ENCODE results near the gene COPS9. TPM values are rescaled to one million over a fixed set of nuclear protein-coding genes. Genes with fewer than 3 reads are reported as not detected.

Gene COPS9
- total RNA-seq, 1 donor from 2014 or later: 35.0 TPM

DNA sequence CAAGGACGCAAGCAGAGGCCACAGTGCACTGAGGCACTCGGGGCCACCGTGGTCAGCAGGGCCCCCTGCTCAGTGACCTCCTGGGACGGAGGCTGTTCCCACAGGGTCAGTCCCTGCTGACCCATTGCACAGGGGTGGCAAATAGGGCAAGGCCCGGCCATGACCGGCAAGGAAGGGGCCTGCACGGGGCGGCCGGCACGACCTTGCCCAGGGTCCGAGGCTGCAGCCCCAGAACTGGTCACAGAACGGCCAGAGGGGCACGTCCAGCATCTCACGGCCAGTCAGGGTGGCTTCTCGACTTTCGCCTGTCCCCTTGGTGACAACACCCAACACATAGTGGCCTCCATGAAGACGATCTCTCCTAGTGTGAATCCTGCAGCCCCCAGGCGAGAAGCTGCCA lies 31.9 kb upstream of the COPS9 start:
- Histone ChIP-seq H3K36me3 (ENCODE audit: control insufficient read depth, insufficient read depth, low read length) (no peaks in the 10 kb centered on the region), H3K4me3 (ENCODE audit: low read depth, low read length) (no peak overlapping the region), H3K27me3 (ENCODE audit: control insufficient read depth, insufficient read depth, low read length) (peaks cover 3% of the 10 kb centered on the region)
- no peak for FAIRE-seq
- TF ChIP-seq, protein P1, sequence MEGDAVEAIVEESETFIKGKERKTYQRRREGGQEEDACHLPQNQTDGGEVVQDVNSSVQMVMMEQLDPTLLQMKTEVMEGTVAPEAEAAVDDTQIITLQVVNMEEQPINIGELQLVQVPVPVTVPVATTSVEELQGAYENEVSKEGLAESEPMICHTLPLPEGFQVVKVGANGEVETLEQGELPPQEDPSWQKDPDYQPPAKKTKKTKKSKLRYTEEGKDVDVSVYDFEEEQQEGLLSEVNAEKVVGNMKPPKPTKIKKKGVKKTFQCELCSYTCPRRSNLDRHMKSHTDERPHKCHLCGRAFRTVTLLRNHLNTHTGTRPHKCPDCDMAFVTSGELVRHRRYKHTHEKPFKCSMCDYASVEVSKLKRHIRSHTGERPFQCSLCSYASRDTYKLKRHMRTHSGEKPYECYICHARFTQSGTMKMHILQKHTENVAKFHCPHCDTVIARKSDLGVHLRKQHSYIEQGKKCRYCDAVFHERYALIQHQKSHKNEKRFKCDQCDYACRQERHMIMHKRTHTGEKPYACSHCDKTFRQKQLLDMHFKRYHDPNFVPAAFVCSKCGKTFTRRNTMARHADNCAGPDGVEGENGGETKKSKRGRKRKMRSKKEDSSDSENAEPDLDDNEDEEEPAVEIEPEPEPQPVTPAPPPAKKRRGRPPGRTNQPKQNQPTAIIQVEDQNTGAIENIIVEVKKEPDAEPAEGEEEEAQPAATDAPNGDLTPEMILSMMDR (IDR thresholded peaks at IDR 0.05; ENCODE audit: insufficient read depth, low read length, severe bottlenecking): no peak
- no peak for DNase-seq (ENCODE audit: low read depth)

DNA sequence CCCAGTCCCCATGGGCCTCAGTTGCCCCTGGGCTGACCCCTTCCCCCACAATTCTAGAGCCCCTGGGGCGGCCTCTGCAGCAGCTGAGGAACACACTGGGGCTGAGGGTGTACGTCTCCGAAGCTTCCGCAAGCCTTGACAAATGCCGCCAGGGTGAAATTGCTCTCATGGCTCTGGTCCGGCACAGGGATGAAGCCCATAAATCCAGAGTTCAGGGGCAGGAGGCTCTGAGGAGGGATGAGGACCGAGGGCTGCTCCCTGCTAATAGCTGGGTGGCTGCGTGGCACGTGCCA lies 31.4 kb upstream of the COPS9 start:
- TF ChIP-seq, protein P1 (IDR thresholded peaks at IDR 0.05; ENCODE audit: insufficient read depth, low read length, severe bottlenecking): no peak
- peaks cover 3% of the 10 kb centered on the region for H3K27me3 ChIP-seq (ENCODE audit: control insufficient read depth, insufficient read depth, low read length)
- FAIRE-seq: no peak
- no peak for DNase-seq (ENCODE audit: low read depth)
- no peaks in the 10 kb centered on the region for H3K36me3 ChIP-seq (ENCODE audit: control insufficient read depth, insufficient read depth, low read length)
- H3K4me3 ChIP-seq (ENCODE audit: low read depth, low read length): no peak overlapping the region

DNA sequence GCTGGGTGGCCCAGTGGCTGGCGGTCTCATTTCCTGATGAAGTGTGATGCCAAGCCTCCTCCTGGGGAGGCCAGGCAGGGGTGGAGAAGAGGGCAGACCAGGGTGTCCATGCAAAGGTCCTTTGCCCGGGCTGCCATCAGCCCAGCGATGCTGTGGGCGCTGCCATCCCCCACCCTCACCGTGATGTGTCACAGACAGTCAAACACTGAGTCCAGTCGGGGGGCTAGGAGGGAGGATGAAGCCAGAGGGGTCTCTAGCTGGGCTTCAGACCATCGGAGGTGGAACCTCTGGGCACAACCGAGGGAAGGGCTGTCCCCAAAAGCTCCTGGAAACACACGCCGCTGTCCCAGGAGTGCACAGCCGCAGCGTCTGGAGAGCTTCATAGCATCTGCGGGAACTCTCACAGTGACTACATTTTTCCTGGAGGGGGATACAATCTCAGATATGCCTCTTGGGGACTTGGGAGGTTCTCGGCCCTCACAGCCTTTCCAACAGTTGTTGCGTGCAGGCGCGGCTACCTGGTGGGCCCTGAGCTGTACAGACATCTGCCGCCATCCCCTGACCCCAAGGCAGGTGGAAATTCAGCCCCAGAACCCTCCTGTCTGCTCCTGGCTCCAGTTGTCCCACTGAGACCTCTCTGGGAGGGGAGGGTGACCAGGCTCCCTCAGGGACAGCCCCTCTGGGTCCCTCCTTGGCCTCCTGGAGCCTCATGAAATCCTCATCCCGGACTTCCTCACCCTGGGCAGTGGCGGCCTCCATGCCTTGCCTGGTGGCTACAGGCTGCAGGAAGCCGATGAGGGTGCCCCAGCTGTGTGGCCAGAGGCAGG lies 30.9 kb upstream of the COPS9 start:
- H3K4me3 ChIP-seq (ENCODE audit: low read depth, low read length): no peak overlapping the region
- no peaks in the 10 kb centered on the region for H3K36me3 ChIP-seq (ENCODE audit: control insufficient read depth, insufficient read depth, low read length)
- H3K27me3 ChIP-seq (ENCODE audit: control insufficient read depth, insufficient read depth, low read length): peaks cover 3% of the 10 kb centered on the region
- TF ChIP-seq, protein P1 (IDR thresholded peaks at IDR 0.05; ENCODE audit: insufficient read depth, low read length, severe bottlenecking): no peak
- DNase-seq (ENCODE audit: low read depth): no peak
- FAIRE-seq: no peak

DNA sequence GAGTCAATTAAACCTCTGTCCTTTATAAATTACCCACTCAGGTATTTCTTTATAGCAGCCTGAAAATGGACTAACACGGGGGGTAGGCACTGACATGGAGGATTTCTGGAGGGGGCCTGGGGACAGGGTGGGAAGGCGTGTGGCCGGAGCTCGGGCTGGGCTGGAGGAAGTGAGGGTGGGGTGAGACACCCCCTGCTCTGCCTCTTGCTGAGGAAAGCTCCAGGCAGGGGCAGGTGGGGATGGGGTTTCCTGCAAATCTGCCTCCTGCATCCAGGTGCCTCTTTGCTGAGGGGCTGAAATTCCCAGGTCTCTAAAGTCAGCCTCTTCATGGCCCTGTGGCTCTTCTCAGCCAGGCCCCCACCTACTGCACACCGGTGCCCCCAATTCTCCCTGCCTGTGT lies 30.1 kb upstream of the COPS9 start:
- no peak overlapping the region for H3K4me3 ChIP-seq (ENCODE audit: low read depth, low read length)
- peaks cover 3% of the 10 kb centered on the region for H3K27me3 ChIP-seq (ENCODE audit: control insufficient read depth, insufficient read depth, low read length)
- no peaks in the 10 kb centered on the region for H3K36me3 ChIP-seq (ENCODE audit: control insufficient read depth, insufficient read depth, low read length)
- FAIRE-seq (no peak), DNase-seq (ENCODE audit: low read depth) (no peak)
- TF ChIP-seq, protein P1 (IDR thresholded peaks at IDR 0.05; ENCODE audit: insufficient read depth, low read length, severe bottlenecking): no peak

DNA sequence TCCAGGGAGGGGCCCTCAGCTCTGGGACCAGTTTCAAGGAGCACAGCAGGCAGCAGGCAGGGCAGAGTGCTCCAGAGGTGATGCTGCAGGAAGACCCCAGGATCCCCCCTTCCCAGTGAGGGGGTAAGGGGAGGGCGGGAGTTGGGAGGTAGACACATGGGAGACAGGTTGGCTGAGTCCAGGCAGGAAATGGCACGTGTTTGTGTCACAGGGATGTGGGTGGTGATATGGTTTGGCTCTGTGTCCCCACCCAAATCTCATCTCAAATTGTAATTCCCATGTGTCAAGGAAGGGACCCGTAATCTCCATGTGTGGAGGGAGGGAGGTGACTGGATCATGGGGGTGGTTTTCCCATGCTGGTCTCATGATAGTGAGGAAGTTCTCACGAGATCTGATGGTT lies 29.6 kb upstream of the COPS9 start:
- FAIRE-seq (peak; percentile 55), DNase-seq (ENCODE audit: low read depth) (no peak)
- Histone ChIP-seq H3K4me3 (ENCODE audit: low read depth, low read length) (no peak overlapping the region), H3K36me3 (ENCODE audit: control insufficient read depth, insufficient read depth, low read length) (no peaks in the 10 kb centered on the region), H3K27me3 (ENCODE audit: control insufficient read depth, insufficient read depth, low read length) (peaks cover 3% of the 10 kb centered on the region)
- TF ChIP-seq, protein P1 (IDR thresholded peaks at IDR 0.05; ENCODE audit: insufficient read depth, low read length, severe bottlenecking): no peak

DNA sequence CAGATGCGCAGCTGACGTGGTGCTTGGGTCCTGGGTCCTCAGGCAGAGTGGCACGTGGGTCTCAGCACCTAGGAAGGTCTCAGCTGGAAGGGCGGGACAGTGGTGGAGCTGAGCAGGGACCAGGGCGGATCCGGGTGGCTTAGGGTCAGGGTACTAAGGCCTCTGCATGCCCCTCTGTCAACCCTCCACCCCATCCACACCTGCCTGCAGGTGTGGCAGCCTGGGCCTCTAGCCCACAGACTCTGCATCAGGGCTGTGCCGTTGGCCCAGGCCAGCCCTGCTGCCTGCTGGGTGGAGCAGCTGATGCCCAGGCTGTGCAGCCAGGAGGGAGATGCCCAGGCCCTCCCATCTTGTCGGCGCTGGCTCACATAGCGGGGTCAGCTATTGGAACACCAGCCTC lies 28.9 kb upstream of the COPS9 start:
- Histone ChIP-seq H3K36me3 (ENCODE audit: control insufficient read depth, insufficient read depth, low read length) (no peaks in the 10 kb centered on the region), H3K4me3 (ENCODE audit: low read depth, low read length) (no peak overlapping the region), H3K27me3 (ENCODE audit: control insufficient read depth, insufficient read depth, low read length) (no peaks in the 10 kb centered on the region)
- TF ChIP-seq, protein P1 (IDR thresholded peaks at IDR 0.05; ENCODE audit: insufficient read depth, low read length, severe bottlenecking): no peak
- DNase-seq (ENCODE audit: low read depth): no peak
- FAIRE-seq: no peak
